ENCODE results near the gene RPAP3.

RPAP3 gene

GRCh38 chr12:47634127-47634526 lies 71.7 kb downstream of the RPAP3 start:
- H3K4me1 ChIP-seq (ENCODE audit: insufficient read depth, low read length), result no peaks in the 10 kb centered on the region
- no peak overlapping the region for H2AFZ ChIP-seq (ENCODE audit: low read depth, low read length)
- no peak overlapping the region for H3K4me3 ChIP-seq (ENCODE audit: low read depth in 1 of 2, low read length in 2 of 2)
- no peaks in the 10 kb centered on the region for H3K27me3 ChIP-seq (ENCODE audit: insufficient read depth, low read length, poor library complexity)
- H3K79me2 ChIP-seq (ENCODE audit: insufficient read depth, low read length), result no peaks in the 10 kb centered on the region
- no peak overlapping the region for H3K9ac ChIP-seq (ENCODE audit: low read depth, low read length)
- TF ChIP-seq EZH2 (IDR thresholded peaks at IDR 0.05; ENCODE audit: borderline replicate concordance, low read depth, low read length, severe bottlenecking) (no peak), CTCF (IDR thresholded peaks at IDR 0.05; ENCODE audit: borderline replicate concordance, extremely low read depth, low read length, poor library complexity, severe bottlenecking) (no peak)
- no peaks in the 10 kb centered on the region for H4K20me1 ChIP-seq (ENCODE audit: insufficient read depth, low read length)
- H3K27ac ChIP-seq (ENCODE audit: low read length), result no peak overlapping the region
- H3K9me3 ChIP-seq (ENCODE audit: insufficient read depth, low read length, severe bottlenecking), result peaks cover 8% of the 10 kb centered on the region
- DNase-seq, result no peak
- ATAC-seq (ENCODE audit: insufficient read depth, low read depth), result no peak
- no peaks in the 10 kb centered on the region for H3K36me3 ChIP-seq (ENCODE audit: insufficient read depth, low read length)
- H3K4me2 ChIP-seq (ENCODE audit: insufficient read depth, low read length), result no peak overlapping the region

- H3K4me1 ChIP-seq (ENCODE audit: insufficient read depth, low read length), result no peaks in the 10 kb centered on the region
- H3K27me3 ChIP-seq (ENCODE audit: insufficient read depth, low read length, poor library complexity), result no peaks in the 10 kb centered on the region
- H3K9ac ChIP-seq (ENCODE audit: low read depth, low read length), result no peak overlapping the region
- H3K36me3 ChIP-seq (ENCODE audit: insufficient read depth, low read length), result no peaks in the 10 kb centered on the region
- H2AFZ ChIP-seq (ENCODE audit: low read depth, low read length), result no peak overlapping the region
- H3K4me3 ChIP-seq (ENCODE audit: low read depth in 1 of 2, low read length in 2 of 2), result no peak overlapping the region
- H4K20me1 ChIP-seq (ENCODE audit: insufficient read depth, low read length), result no peaks in the 10 kb centered on the region
- no peaks in the 10 kb centered on the region for H3K9me3 ChIP-seq (ENCODE audit: insufficient read depth, low read length, severe bottlenecking)
- ATAC-seq (ENCODE audit: insufficient read depth, low read depth), result no peak
- DNase-seq, result no peak
- H3K27ac ChIP-seq (ENCODE audit: low read length), result no peak overlapping the region
- TF ChIP-seq EZH2 (IDR thresholded peaks at IDR 0.05; ENCODE audit: borderline replicate concordance, low read depth, low read length, severe bottlenecking), result no peak
- TF ChIP-seq CTCF (IDR thresholded peaks at IDR 0.05; ENCODE audit: borderline replicate concordance, extremely low read depth, low read length, poor library complexity, severe bottlenecking), result no peak
- H3K79me2 ChIP-seq (ENCODE audit: insufficient read depth, low read length), result no peaks in the 10 kb centered on the region
- H3K4me2 ChIP-seq (ENCODE audit: insufficient read depth, low read length), result no peak overlapping the region
Observed at GRCh38 chr12:47621960-47622359, 83.9 kb downstream of the RPAP3 start.

- DNase-seq, result no peak
Observed at GRCh38 chr12:47617476-47617875, 88.4 kb downstream of the RPAP3 start.

GRCh38 chr12:47616440-47616839 lies 89.4 kb downstream of the RPAP3 start:
- H3K9me3 ChIP-seq (ENCODE audit: insufficient read depth, low read length, severe bottlenecking), result peaks cover 12% of the 10 kb centered on the region
- ATAC-seq (ENCODE audit: insufficient read depth, low read depth), result no peak
- H3K27ac ChIP-seq (ENCODE audit: low read length), result no peak overlapping the region
- no peaks in the 10 kb centered on the region for H3K79me2 ChIP-seq (ENCODE audit: insufficient read depth, low read length)
- no peak overlapping the region for H3K4me3 ChIP-seq (ENCODE audit: low read depth in 1 of 2, low read length in 2 of 2)
- H3K9ac ChIP-seq (ENCODE audit: low read depth, low read length), result no peak overlapping the region
- H3K36me3 ChIP-seq (ENCODE audit: insufficient read depth, low read length), result no peaks in the 10 kb centered on the region
- H3K4me2 ChIP-seq (ENCODE audit: insufficient read depth, low read length), result no peak overlapping the region
- H3K4me1 ChIP-seq (ENCODE audit: insufficient read depth, low read length), result no peaks in the 10 kb centered on the region
- DNase-seq, result no peak
- H3K27me3 ChIP-seq (ENCODE audit: insufficient read depth, low read length, poor library complexity), result no peaks in the 10 kb centered on the region
- no peaks in the 10 kb centered on the region for H4K20me1 ChIP-seq (ENCODE audit: insufficient read depth, low read length)
- H2AFZ ChIP-seq (ENCODE audit: low read depth, low read length), result no peak overlapping the region
- TF ChIP-seq CTCF (IDR thresholded peaks at IDR 0.05; ENCODE audit: borderline replicate concordance, extremely low read depth, low read length, poor library complexity, severe bottlenecking) (no peak), EZH2 (IDR thresholded peaks at IDR 0.05; ENCODE audit: borderline replicate concordance, low read depth, low read length, severe bottlenecking) (no peak)

More at GRCh38 chr12:47617476-47617875, 88.4 kb downstream of the RPAP3 start:
- Histone ChIP-seq H3K27me3 (ENCODE audit: insufficient read depth, low read length, poor library complexity) (no peaks in the 10 kb centered on the region), H3K9ac (ENCODE audit: low read depth, low read length) (no peak overlapping the region), H3K4me3 (ENCODE audit: low read depth in 1 of 2, low read length in 2 of 2) (no peak overlapping the region), H4K20me1 (ENCODE audit: insufficient read depth, low read length) (no peaks in the 10 kb centered on the region), H3K9me3 (ENCODE audit: insufficient read depth, low read length, severe bottlenecking) (peaks cover 8% of the 10 kb centered on the region), H3K4me1 (ENCODE audit: insufficient read depth, low read length) (no peaks in the 10 kb centered on the region), H3K4me2 (ENCODE audit: insufficient read depth, low read length) (no peak overlapping the region), H3K79me2 (ENCODE audit: insufficient read depth, low read length) (no peaks in the 10 kb centered on the region), H2AFZ (ENCODE audit: low read depth, low read length) (no peak overlapping the region), H3K27ac (ENCODE audit: low read length) (no peak overlapping the region), H3K36me3 (ENCODE audit: insufficient read depth, low read length) (no peaks in the 10 kb centered on the region)
- ATAC-seq (ENCODE audit: insufficient read depth, low read depth), result no peak
- no peak for TF ChIP-seq EZH2 (IDR thresholded peaks at IDR 0.05; ENCODE audit: borderline replicate concordance, low read depth, low read length, severe bottlenecking)
